ENCODE measurements around the gene DNM3.

The DNM3 gene

GRCh38 chr1:172380441-172381244, 539.3 kb downstream of the DNM3 start:
- DNase-seq, result peak in 1 of 5 donors; percentile 78

- DNase-seq, result no peak
Measured at GRCh38 chr1:172381946-172382345, 540.6 kb downstream of the DNM3 start.

GRCh38 chr1:172382406-172382805, 541.1 kb downstream of the DNM3 start:
- no peak for DNase-seq

GRCh38 chr1:172382990-172383389, 541.7 kb downstream of the DNM3 start:
- DNase-seq, result no peak

GRCh38 chr1:172383536-172383935, 542.2 kb downstream of the DNM3 start:
- no peak for DNase-seq

- DNase-seq, result no peak
Measured at GRCh38 chr1:172384656-172385055, 543.4 kb downstream of the DNM3 start.

GRCh38 chr1:172386046-172386445, 544.7 kb downstream of the DNM3 start:
- no peak for DNase-seq

GRCh38 chr1:172388490-172388889, 547.2 kb downstream of the DNM3 start:
- no peak for DNase-seq

GRCh38 chr1:172390301-172390682, 549.0 kb downstream of the DNM3 start:
- DNase-seq, result no peak

- no peak for DNase-seq
Measured at GRCh38 chr1:172390683-172391551, 549.6 kb downstream of the DNM3 start.

GRCh38 chr1:172391976-172392375, 550.7 kb downstream of the DNM3 start:
- DNase-seq, result no peak

GRCh38 chr1:172393354-172393753, 552.1 kb downstream of the DNM3 start:
- DNase-seq, result no peak

GRCh38 chr1:172394141-172394751, 552.9 kb downstream of the DNM3 start:
- DNase-seq, result peak in 3 of 5 donors; percentile 35 to 89 (median 47)

- peak in 1 of 5 donors; percentile 16 for DNase-seq
Measured at GRCh38 chr1:172394811-172395210, 553.5 kb downstream of the DNM3 start.

GRCh38 chr1:172395576-172395975, 554.3 kb downstream of the DNM3 start:
- no peak for DNase-seq

- DNase-seq, result peak in 1 of 5 donors; percentile 56
Measured at GRCh38 chr1:172397221-172397620, 555.9 kb downstream of the DNM3 start.

GRCh38 chr1:172397633-172398032, 556.3 kb downstream of the DNM3 start:
- no peak for DNase-seq

GRCh38 chr1:172398193-172398592, 556.9 kb downstream of the DNM3 start:
- DNase-seq, result no peak

GRCh38 chr1:172398970-172399755, 557.9 kb downstream of the DNM3 start:
- peak in 2 of 5 donors; percentile 10 to 52 for DNase-seq

- no peak for DNase-seq
Measured at GRCh38 chr1:172399756-172400721, 558.7 kb downstream of the DNM3 start.

GRCh38 chr1:172400722-172401105, 559.4 kb downstream of the DNM3 start:
- DNase-seq, result no peak
